Colonic mucosa (tissue), 4 donors: ENCODE results near the gene MC3R. TPM values are rescaled to one million over a fixed set of nuclear protein-coding genes. Genes with fewer than 3 reads are reported as not detected.

Source experiments
- DNase-seq: peaks from one replicate; pipeline ENCODE4 v3.0.0-alpha.2; 2020
- H3K27ac ChIP-seq: fragments of 200-600 bp; one replicate; pipeline ENCODE4 v1.8.0; 2021
- H3K27me3 ChIP-seq: fragments of 200-600 bp; one replicate; pipeline ENCODE4 v1.8.0; 2021
- H3K36me3 ChIP-seq: fragments of 200-600 bp; one replicate; pipeline ENCODE4 v1.8.0; 2021
- H3K4me1 ChIP-seq: fragments of 200-600 bp; one replicate; pipeline ENCODE4 v1.8.0; 2021; ENCODE audit warnings: mild to moderate bottlenecking
- H3K4me3 ChIP-seq: fragments of 200-600 bp; one replicate; pipeline ENCODE4 v1.8.0; 2021
- H3K9ac ChIP-seq, 2 donors: one replicate each; pipeline ENCODE4 v1.7.0; 2013; ENCODE audit warnings: control low read depth in 2 of 2, low read depth in 2 of 2, low read length in 2 of 2
- H3K9me3 ChIP-seq: fragments of 200-600 bp; one replicate; pipeline ENCODE4 v1.8.0; 2021
- CTCF ChIP-seq: fragments of 200-600 bp; IDR thresholded peaks from one replicate; pipeline ENCODE4 v1.8.0; 2022; ENCODE audit warnings: antibody characterized with exemption, mild to moderate bottlenecking
- intact Hi-C: fragments of 100-400 bp; cut with DNase I; formaldehyde crosslinking; loops from one replicate; pipeline ENCODE4 v1.14.1; 2022
- total RNA-seq, 2 donors: library from RNA; stranded (reverse); fragmentation: NEBNext Ultra II Directional in 1 of 2; extraction: Animal tissue kit (Norgen Biotek cat#: 25700) in 1 of 2; gene quantifications; one replicate each; pipeline ENCODE4 v1.2.1, GENCODE V29; 2021
- donor health status: healthy.
- donor health status: DM: no; HTN: no; CAD: no.
- donor health status: DM: no; HTN: no; CAD: no.

MC3R gene
- total RNA-seq, 2 donors from 2014 or later: not detected

- Histone ChIP-seq H3K4me1 (no peaks in the 10 kb centered on the region), H3K27ac (no peak overlapping the region), H3K27me3 (no peaks in the 10 kb centered on the region), H3K36me3 (no peaks in the 10 kb centered on the region), H3K9me3 (no peaks in the 10 kb centered on the region), H3K4me3 (no peak overlapping the region), H3K9ac (no peak overlapping the region)
- no peak for DNase-seq
- intact Hi-C loops: no loop called here
- TF ChIP-seq CTCF: no peak
Measured at GRCh38 chr20:56299362-56299761, 50.8 kb downstream of the MC3R start.

Other genes with a start within 250 kb of the MC3R start
- gene CBLN4, start 243.2 kb upstream of the MC3R start, total RNA-seq: under 1 TPM in 1 of 2 donors, not detected in 1; 0.10 TPM
- 10 to 100 TPM; 18.2 to 35.2 TPM for gene FAM210B, start 110.2 kb downstream of the MC3R start, total RNA-seq
- gene AURKA, start 143.5 kb downstream of the MC3R start, total RNA-seq: 10 to 100 TPM; 25.6 to 62.4 TPM
- gene CSTF1, start 143.9 kb downstream of the MC3R start, total RNA-seq: 10 to 100 TPM; 24.2 to 32.0 TPM
- under 1 TPM; 0.17 to 0.98 TPM for gene CASS4, start 163.5 kb downstream of the MC3R start, total RNA-seq
- 10 to 100 TPM; 67.3 to 80.8 TPM for gene RTF2, start 219.9 kb downstream of the MC3R start, total RNA-seq